ENCODE data around the gene TTC21B.

TTC21B gene

GRCh38 chr2:165959371-165959770, 5.8 kb upstream of the TTC21B start:
- H3K27ac ChIP-seq (ENCODE audit: low read length): no peak overlapping the region
- H3K4me2 ChIP-seq (ENCODE audit: low read depth, low read length): no peak overlapping the region
- H3K36me3 ChIP-seq (replicated peaks; ENCODE audit: insufficient read depth, low read length): no peaks in the 10 kb centered on the region
- peaks cover 5% of the 10 kb centered on the region; the same call in 1 of the 2 replicates for H3K4me1 ChIP-seq (ENCODE audit: low read length)
- H2AFZ ChIP-seq (ENCODE audit: low read length): no peak overlapping the region
- no peaks in the 10 kb centered on the region for H3K9me3 ChIP-seq (replicated peaks; ENCODE audit: insufficient read depth, low read length)
- no peak overlapping the region for H3K9ac ChIP-seq (ENCODE audit: low read length)
- H3F3A ChIP-seq (ENCODE audit: insufficient read depth, low read length): no peaks in the 10 kb centered on the region
- H3K9me2 ChIP-seq (replicated peaks; ENCODE audit: insufficient read depth, low read length): no peaks in the 10 kb centered on the region
- H3K79me2 ChIP-seq (ENCODE audit: low read length): no peaks in the 10 kb centered on the region
- no peaks in the 10 kb centered on the region for H3K27me3 ChIP-seq (replicated peaks; ENCODE audit: insufficient read depth, low read length)
- no peak for DNase-seq
- no peak for TF ChIP-seq EZH2 (optimal IDR thresholded peaks at IDR 0.05; ENCODE audit: low read depth, low read length)
- no peak for TF ChIP-seq EZH2phosphoT487 (IDR thresholded peaks at IDR 0.05; ENCODE audit: low read length)
- TF ChIP-seq CTCF (IDR thresholded peaks at IDR 0.05; ENCODE audit: low read length): no peak
- H3K4me3 ChIP-seq (ENCODE audit: low read length): no peak overlapping the region
- no peaks in the 10 kb centered on the region for H4K20me1 ChIP-seq (ENCODE audit: insufficient read depth, low read length)

- Histone ChIP-seq H3K27me3 (replicated peaks; ENCODE audit: insufficient read depth, low read length) (no peaks in the 10 kb centered on the region), H3F3A (ENCODE audit: insufficient read depth, low read length) (0 out of 2 replicates have a peak, but pooled peaks cover 1% of the 10 kb centered on the region), H3K9ac (ENCODE audit: low read length) (no peak overlapping the region), H3K4me2 (ENCODE audit: low read depth, low read length) (no peak overlapping the region), H3K4me3 (ENCODE audit: low read length) (no peak overlapping the region), H2AFZ (ENCODE audit: low read length) (no peak overlapping the region), H3K79me2 (ENCODE audit: low read length) (no peaks in the 10 kb centered on the region), H4K20me1 (ENCODE audit: insufficient read depth, low read length) (no peaks in the 10 kb centered on the region), H3K9me3 (replicated peaks; ENCODE audit: insufficient read depth, low read length) (no peaks in the 10 kb centered on the region), H3K36me3 (replicated peaks; ENCODE audit: insufficient read depth, low read length) (no peaks in the 10 kb centered on the region), H3K9me2 (replicated peaks; ENCODE audit: insufficient read depth, low read length) (no peaks in the 10 kb centered on the region), H3K4me1 (ENCODE audit: low read length) (peaks cover 5% of the 10 kb centered on the region; the same call in 1 of the 2 replicates), H3K27ac (ENCODE audit: low read length) (no peak overlapping the region)
- TF ChIP-seq CTCF (IDR thresholded peaks at IDR 0.05; ENCODE audit: low read length): no peak
- no peak for TF ChIP-seq EZH2phosphoT487 (IDR thresholded peaks at IDR 0.05; ENCODE audit: low read length)
- TF ChIP-seq EZH2 (optimal IDR thresholded peaks at IDR 0.05; ENCODE audit: low read depth, low read length): no peak
- no peak for DNase-seq
Observed at GRCh38 chr2:165958313-165958960, 4.9 kb upstream of the TTC21B start.

GRCh38 chr2:165957030-165957675, 3.6 kb upstream of the TTC21B start:
- Histone ChIP-seq H3K27ac (ENCODE audit: low read length) (no peak overlapping the region), H4K20me1 (ENCODE audit: insufficient read depth, low read length) (no peaks in the 10 kb centered on the region), H2AFZ (ENCODE audit: low read length) (no peak overlapping the region), H3K9me3 (replicated peaks; ENCODE audit: insufficient read depth, low read length) (no peaks in the 10 kb centered on the region), H3K4me3 (ENCODE audit: low read length) (no peak overlapping the region), H3K4me1 (ENCODE audit: low read length) (peaks cover 10% of the 10 kb centered on the region), H3K9ac (ENCODE audit: low read length) (no peak overlapping the region), H3K27me3 (replicated peaks; ENCODE audit: insufficient read depth, low read length) (no peaks in the 10 kb centered on the region), H3K9me2 (replicated peaks; ENCODE audit: insufficient read depth, low read length) (no peaks in the 10 kb centered on the region), H3F3A (ENCODE audit: insufficient read depth, low read length) (0 out of 2 replicates have a peak, but pooled peaks cover 5% of the 10 kb centered on the region), H3K36me3 (replicated peaks; ENCODE audit: insufficient read depth, low read length) (no peaks in the 10 kb centered on the region), H3K79me2 (ENCODE audit: low read length) (peaks cover 12% of the 10 kb centered on the region), H3K4me2 (ENCODE audit: low read depth, low read length) (no peak overlapping the region)
- DNase-seq: no peak
- no peak for TF ChIP-seq EZH2phosphoT487 (IDR thresholded peaks at IDR 0.05; ENCODE audit: low read length)
- no peak for TF ChIP-seq EZH2 (optimal IDR thresholded peaks at IDR 0.05; ENCODE audit: low read depth, low read length)
- TF ChIP-seq CTCF (IDR thresholded peaks at IDR 0.05; ENCODE audit: low read length): no peak
